ENCODE results near the gene BCAT1.
"Not testable (repeated sequence)": the region's sequence is repeated elsewhere in the genome, so short reads cannot be mapped to it uniquely, and the experiment has no call there.

The BCAT1 gene

DNA sequence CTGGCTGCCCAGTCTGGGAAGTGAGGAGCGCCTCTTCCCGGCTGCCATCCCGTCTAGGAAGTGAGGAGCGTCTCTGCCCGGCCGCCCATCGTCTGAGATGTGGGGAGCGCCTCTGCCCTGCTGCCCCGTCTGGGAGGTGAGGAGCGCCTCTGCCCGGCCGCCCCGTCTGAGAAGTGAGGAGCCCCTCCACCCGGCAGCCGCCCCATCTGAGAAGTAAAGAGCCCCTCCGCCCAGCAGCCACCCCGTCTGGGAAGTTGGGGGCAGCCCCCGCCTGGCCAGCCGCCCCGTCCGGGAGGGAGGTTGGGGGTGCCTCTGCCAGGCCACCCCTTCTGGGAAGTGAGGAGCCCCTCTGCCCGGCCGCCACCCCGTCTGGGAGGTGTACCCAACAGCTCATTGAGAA is 22.8 kb downstream of the BCAT1 start:
- DNase-seq: not testable (repeated sequence)

DNA sequence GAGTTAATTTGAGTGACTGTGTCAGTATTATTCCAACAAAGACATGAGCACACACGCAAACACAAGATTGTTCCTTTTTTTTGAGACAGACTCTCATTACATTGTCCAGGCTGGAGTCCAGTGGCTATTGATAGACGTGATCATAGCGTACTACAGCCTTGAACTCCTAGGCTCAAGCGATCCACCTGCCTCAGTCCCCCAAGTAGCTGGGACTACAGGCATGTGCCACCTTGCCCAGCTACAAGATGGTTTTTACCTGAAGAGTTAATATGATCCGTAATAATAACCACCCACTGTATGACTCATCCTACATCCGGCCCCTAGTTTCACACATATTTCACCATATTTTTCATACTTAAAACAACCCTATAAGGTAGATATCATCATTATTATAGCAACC is 26.8 kb downstream of the BCAT1 start:
- no peak for DNase-seq

DNA sequence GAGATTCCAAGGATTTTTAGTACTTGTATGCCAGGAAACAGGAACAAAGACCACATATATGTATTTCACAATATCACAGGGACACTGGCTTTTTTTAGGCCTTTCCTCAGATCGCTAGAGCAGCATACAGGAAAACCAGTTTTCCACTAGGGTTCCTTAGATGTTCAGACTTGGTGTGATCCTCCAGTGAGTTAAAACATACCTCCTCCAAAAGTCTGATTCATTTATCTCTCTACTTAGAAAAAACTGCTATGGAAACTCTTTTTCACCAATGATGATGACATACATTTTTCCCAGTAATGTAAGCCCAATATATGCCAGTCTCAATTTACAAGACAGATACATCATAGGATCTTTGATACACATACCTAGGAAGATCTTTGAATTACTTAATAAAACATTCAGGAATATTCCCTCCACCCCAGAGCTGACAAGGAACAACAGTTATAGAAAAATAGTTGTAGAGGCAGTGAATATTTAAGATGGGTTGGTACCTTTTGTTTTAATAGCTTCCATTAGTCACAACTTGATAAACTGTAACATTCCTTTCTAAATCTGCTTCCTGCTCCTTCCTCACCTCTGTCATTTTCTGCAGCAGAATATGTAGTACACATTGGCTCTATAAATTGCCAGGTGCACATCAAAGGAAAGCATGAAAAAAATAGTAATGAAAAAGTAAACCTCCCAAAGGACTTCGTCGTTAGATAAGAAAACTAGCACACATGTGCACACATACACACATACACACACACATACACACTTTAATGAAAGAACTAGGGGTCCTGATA is 27.5 kb downstream of the BCAT1 start:
- no peak for DNase-seq

DNA sequence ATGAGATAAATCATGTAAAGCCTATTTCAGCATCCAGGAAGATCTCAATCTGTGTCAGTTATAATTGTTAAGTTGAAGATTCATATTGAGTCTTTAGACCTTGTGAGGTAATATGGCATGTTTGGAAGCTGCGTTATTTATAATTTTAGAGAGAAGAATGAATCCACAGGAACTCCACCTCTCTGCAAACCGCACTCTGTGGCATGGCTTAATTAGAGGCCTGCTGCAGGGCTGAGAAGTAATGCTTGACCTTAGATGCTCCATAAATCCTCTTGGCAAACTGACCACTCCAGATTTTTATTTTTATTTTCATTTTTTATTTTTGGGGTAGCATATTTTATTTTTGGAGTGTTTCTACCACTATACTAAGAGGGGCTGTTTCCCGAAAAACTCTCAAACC is 28.8 kb downstream of the BCAT1 start:
- no peak for DNase-seq

DNA sequence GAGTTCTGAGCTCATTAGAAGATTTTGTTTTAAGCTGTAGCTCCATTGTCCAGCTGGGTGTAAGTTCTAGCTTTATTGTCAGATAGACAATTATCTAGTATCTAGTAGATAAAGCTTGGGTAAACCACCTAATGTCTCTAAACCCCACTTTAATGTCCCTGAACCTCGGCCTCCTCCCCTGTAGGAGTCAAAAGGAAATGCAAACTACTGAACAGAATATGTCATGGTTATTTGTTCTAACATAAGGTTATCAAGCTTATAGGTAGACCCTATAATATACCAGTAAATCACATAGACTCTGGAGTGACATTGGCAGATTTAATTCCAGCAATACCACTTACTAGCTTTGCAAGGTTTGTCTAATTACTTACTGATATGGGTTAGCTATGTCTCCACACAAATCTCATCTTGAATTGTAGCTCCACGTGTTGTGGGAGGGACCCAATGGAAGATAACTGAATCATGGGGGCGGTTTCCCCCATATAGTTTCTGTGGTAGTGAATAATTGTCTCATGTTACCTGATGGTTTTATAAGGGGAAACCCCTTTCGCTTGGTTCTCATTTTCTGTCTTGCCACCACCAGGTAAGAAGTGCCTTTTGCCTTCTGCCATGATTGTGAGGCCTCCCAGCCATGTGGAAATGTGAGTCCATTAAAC is 29.4 kb downstream of the BCAT1 start:
- no peak for DNase-seq

DNA sequence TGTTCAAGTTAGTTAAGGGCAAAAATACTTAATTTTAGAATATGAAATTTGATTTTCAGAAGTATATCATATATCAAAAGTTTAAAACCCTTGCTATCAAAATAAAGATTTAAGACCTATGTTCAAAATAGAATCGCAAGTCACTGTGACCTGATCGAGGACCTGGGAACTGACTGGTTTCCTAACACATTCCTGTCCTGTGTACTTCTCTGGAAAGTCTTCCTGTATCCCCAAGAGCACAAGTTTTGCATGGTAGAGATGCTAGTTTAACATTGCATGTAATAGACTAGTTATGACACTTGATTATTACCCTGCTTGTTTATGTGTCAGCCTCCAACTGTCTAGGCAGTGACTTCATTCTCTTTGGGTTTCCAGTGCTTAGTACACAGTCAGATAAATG is 30.3 kb downstream of the BCAT1 start:
- DNase-seq: no peak

DNA sequence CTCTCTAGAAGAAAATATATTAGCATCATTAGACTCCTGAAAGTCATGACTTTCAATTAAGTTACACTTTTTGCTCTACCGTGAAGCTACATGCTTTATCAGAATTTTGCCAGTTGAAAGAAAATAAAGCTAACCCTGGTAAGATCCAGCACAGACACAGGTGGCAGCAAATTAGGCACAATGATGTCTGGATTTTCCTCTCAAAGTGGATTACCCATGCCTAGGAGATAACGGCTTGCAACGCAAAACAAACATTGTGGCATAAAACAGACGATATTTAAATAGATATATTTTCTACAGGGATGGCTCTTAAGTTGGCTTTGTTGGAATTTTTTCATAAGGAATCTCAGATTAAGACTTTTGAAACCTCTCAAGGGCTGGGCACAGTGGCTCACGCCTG is 33.4 kb downstream of the BCAT1 start:
- no peak for DNase-seq

DNA sequence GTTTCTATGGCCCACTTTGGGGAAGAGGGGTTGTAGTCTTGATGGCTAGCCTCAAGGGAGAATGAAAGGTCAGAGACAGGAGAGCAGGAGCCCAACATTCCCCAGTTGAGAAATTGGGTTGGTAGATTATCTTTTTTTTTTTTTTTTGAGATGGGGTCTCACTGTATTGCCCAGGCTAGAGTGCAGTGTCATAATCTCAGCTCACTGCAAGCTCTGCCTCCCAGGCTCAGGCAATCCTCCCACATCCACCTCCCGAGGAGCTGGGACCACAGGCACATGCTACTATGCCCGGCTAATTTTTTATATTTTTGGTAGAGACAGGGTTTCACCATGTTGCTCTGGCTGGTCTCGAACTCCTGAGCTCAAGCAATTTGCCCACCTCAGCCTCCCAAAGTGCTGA is 34.9 kb downstream of the BCAT1 start:
- DNase-seq: no peak

DNA sequence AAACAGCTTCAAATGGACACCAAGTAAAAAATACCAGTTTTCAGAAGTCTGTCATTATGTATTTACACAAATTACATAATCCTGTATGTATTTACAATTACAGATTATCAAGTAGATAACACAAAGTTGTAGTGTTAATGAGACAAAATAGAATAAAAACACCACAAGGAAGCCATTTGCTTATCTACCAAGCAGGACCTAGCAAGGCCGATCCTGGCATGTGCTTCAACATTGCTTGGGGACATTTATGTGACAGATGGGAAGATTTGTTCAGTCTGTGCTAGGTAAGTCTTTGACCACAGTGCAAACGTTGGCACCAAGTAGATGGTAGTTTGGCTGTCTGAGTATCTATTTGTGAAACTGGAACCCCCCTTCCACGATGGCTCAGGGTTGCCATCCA is 35.8 kb downstream of the BCAT1 start:
- no peak for DNase-seq

DNA sequence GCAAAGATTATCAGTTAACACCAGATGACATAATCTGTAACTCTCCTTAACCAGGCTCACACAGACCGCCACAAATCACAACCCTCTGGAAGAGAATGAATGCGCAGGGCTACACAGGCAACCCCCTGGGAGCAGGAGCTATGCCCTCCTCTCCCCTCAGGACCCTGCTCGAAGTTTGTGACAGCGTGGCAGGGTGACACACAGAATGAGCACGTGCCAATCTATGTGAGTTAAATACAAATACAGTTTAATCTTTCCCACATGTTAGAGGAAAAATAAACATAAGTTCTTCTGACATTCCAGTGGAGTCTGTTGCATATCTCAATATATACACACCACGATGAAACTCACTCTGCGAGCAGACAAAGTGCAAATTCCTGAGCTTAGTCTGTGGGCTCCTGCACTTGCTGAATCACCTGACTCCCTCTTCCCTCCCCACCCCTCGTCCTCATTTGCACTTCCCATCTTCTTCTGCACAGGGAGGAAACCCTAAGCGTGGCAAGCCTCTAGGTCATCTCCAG is 37.6 kb downstream of the BCAT1 start:
- DNase-seq: no peak

DNA sequence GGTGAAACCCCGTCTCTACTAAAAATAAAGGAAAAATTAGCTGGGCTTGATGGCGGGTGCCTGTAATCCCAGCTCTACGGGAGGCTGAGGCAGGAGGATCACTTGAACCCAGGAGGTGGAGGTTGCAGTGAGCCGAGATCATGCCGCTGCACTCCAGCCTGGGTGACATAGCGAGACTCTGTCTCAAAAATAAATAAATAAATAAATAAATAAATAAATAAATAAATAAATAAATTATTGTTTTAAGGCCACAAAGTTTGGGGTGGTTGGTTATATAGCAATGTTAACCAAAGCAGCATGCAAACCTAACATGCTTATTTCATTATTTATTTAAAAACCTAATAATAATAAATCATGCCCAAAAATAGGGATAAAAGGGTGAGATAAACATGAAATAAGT is 38.7 kb downstream of the BCAT1 start:
- DNase-seq: not testable (repeated sequence)

DNA sequence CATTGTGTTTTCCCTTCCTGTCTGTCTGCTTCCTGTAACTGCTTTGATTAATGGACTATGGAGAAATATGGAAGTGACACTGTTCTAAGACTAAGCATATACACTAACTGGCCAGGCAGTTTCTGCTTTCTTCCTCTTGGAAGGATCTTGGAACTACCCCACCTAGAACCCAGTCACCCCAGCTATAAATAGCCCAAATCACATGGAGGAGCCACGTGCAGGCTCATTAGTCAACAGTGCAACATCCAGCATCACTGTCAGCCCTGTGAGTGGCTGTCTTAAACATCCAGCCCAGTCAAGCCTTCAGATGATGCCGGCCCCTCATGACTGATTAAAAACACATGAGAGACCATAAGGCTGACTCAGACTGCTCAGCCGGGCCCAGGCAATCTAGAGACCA is 39.2 kb downstream of the BCAT1 start:
- no peak for DNase-seq

DNA sequence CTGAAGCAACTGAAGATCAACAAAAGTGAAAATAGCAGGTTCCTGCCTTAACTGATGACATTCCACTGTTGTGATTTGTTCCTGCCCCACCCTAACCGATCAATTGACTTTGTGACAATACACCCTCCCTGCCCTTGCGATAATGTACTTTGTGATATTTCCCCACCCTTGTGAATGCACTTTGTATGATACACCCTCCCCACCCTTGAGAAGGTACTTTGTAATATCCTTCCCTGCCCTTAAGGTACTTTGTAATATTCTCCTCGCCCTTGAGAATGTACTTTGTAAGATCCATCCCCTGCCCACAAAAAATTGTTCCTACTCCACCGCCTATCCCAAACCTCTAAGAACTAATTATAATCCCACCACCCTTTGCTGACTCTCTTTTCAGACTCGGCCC is 41.4 kb downstream of the BCAT1 start:
- DNase-seq: no peak

DNA sequence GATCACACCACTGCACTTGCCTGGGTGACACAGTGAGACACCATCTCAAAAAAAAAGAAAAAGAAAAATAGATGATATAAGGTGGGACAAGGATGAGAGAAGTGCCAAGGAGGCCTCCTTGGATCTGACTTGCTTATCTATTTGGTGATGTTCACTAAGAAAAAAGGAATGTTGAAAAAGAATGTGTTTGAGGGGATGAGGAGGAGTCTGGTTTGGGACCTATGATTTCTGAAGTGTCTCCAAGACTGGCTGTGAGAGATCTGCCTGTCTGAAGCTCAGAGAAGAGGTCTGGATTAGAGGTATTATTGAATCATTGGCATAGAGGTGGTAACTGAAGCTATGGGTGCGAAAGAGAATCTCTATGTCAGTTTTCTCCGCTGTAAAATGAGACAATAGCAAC is 42.8 kb downstream of the BCAT1 start:
- no peak for DNase-seq

DNA sequence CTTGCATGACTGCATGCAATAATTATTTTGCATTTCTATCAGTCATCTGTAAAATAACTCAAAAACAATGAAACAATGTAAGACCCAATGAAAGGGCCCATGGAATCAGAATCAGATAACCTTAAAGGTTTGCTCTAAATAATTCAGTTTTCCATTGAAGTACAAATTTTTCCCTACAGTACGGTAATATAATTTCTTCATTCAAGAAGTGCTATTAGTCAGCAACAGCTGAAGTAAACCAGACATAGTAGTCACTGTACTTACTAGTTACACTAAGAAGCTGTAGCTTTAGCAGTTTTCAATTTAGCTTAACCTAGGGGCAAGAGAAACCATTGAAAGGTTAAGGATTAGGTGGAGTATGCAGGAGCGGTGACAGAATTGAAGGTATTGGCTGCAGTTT is 43.5 kb downstream of the BCAT1 start:
- DNase-seq: no peak

DNA sequence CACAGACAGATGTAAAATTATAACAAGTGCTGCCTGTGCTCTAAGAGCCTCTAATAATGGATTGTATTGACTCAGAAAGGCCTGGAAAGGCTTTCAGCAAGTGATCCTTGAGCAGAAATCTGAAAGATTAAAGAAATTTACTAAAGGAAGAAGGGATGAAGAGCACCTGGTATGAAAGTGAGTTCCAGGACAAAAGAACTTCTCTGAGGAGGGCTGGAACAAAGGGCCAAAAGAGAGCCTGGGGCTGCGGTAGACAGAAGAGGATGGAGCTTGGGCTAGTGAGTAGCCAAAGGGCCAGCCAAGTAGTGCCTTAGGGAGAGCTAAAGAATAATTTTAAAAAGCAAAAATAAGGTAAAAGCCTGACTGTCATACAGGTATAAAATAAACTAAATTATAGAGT is 44.0 kb downstream of the BCAT1 start:
- no peak for DNase-seq

DNA sequence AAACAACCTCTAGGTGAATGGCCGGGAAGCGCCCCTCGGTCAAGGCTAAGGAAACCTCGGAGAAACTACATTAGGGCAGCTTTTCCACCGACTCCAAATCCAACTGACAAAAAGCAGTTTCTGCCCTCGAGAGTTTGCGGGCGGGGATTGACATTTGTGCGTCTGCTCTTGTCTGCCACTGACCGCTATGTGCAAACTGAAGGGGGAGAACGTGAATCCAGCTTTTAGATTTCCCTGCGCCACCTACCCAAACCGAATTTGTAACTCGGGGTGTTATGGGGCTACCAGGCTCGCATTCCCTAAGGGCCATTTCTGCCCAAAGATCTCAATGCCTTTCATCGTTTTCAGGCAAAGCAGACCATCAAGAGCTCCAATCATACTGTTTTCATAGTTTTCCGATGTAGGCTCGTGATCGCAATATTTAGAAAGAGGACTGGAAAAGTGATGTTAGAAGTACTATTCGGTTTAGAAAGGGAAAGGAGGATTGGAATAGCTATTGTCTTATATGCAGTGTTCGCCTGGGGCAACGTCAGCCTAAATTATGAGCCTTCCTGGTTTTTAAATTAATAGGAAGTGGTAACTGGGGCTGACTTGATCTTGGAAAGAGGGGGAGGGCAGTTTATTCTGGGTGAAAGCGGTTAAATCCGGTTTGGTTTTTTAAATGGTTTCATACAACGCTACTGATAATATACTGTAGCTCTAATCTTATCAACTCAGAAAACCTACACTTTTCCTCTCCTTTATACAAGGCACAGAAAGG is 45.4 kb downstream of the BCAT1 start:
- no peak for DNase-seq

DNA sequence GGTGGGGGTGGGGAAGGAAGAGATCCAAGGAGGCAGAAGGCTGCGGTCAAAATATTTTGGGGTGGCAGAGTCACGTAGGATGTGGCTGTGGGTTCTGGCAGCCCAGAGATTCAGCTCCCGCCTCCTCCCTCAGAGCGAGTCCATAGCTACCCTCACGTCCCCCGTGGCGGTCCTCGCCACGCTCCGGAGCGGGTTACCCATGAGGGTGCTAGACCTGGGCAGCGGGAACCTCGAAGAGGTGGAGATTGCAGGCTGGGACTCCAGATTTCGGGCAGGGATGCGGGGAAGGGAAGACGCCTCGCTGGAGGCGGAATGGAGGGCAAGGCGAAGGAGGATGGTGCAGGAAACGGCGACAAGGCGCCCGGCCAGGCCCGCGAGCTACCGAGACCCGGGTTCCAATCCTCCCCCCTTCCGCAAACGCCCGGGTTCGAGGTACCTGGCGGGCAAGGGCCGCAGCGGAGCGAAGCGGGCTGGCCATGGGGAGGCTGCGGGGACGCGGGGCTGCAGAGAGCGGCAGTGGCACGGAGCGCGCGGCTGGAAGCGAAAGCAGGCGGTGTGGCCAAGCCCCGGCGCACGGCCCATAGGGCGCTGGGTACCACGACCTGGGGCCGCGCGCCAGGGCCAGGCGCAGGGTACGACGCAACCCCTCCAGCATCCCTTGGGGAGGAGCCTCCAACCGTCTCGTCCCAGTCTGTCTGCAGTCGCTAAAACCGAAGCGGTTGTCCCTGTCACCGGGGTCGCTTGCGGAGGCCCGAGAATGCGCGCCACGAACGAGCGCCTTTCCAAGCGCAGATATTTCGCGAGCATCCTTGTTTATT is 46.2 kb downstream of the BCAT1 start:
- no peak for DNase-seq

DNA sequence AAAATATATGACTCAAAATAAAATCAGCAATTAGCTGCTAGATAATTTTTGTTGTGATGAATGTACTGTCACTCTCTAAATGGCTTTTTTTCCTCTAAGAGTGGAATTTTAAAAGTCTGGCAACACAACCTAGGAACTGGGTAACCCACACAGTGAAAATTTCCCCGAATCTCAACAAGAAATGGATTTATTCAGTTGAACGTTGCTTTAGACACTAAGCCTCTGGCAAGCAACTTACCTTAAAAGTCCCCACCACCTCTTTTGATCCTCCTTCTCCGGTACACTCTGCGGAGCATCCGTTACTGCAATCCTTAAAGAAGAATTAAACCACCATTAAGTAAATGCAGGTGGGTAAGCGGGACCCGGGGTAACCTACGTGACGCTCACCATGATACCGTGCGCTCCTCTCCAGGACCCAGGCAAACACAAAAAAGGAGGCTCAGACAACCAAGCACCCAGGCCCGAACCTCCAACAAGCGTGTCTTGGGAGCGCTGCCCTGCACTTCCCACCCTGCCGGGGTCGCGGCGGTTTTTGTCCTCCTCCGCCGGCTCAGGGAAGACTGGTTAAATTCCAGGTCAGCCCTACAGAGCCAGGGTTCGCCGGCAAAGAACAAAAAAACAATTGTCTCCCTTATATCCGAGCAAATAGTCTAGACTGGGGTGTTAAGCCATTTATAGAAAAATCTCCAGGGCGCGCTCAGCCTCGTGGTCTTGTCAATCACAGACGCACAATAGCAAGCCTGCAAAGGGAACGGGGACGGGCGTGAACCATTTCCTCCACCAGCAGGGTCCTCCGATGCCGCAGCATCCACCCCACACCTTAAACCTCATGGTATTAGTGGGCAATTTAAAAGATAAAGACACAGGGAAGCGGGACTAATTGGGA is 47.1 kb downstream of the BCAT1 start:
- no peak for DNase-seq

DNA sequence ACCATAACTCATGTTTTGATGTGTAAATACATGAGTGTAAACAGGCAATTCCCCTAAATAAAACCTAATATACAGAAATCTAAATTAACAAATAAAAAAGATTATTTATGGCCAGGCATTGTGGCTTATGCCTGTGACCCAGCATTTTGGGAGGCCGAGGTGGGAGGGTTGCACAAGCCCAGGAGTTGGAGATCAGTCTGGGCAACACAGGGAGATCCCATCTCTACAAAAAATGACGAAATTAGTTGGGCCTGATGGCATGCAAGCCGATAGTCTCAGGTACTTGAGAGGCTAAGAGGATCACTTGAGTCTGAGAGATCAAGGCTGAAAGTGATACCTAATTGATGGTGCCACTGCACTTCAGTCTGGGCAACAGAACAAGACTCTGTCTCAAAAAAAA is 48.7 kb downstream of the BCAT1 start:
- DNase-seq: no peak

DNA sequence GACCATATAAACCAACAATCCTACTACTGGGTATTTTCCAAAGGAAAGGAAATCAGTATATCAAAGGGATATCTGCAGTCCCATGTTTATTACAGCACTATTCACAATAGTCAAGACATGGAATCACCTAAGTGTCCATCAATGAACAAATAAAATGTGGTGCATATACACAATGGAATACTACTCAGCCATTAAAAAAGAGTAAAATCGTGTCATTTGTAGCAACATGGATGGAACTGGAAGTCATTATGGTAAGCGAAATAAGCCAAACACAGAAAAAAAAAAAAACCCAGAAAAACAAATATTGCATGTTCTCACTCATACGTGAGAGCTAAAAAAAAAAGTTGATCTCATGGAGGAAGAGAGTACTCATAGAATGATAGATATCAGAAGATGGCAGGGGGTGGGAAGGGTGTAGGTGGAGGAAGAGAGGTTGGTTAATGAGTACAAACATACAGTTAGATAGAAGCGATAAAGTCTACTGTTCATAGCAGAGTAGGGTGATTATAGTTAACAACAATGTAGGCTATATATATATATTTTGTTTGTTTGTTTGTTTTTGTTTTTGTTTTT is 49.3 kb downstream of the BCAT1 start:
- no peak for DNase-seq

DNA sequence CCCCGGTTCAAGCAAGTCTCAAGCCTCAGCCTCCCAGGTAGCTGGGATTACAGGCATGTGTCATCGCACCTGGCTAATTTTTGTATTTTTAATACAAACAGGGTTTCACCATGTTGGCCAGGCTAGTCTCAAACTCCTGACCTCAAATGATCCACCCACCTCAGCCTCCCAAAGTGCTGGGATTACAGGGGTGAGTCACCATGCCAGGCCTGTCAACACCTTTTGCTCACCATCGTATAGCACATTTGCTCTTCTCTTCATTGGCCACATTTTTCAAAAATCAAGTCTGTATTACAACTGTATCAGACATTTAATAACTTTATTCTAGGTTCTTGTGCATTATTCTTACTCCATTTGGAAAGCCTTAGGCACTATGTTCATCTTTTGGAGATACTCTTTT is 50.3 kb downstream of the BCAT1 start:
- DNase-seq: no peak
